Mesodermal cell (in vitro differentiated cells): ENCODE data around the gene CXXC5.
A peak's percentile ranks its signal among the peaks of the same experiment; 100 is the strongest.

Experiments used
- H3K27ac ChIP-seq: 2 replicates; pipeline ENCODE4 v1.7.0; 2013; ENCODE audit warnings: mild to moderate bottlenecking, low read depth, low read length, moderate library complexity; ENCODE audit not compliant: severe bottlenecking
- H3K36me3 ChIP-seq: 2 replicates; pipeline ENCODE4 v1.7.1; 2013; ENCODE audit warnings: mild to moderate bottlenecking, low read length, moderate library complexity; ENCODE audit not compliant: control insufficient read depth, insufficient read depth
- H3K4me1 ChIP-seq: one replicate; pipeline ENCODE4 v1.7.1; 2013; ENCODE audit warnings: mild to moderate bottlenecking, low read length; ENCODE audit not compliant: insufficient read depth, control insufficient read depth, poor library complexity, severe bottlenecking
- H3K4me3 ChIP-seq: 2 replicates; pipeline ENCODE4 v1.7.0; 2013; ENCODE audit warnings: low read length, control low read depth, mild to moderate bottlenecking; ENCODE audit not compliant: insufficient read depth, poor library complexity, severe bottlenecking; ENCODE audit errors: extremely low read depth
- H3K9me3 ChIP-seq: 2 replicates; pipeline ENCODE4 v1.7.1; 2013; ENCODE audit warnings: mild to moderate bottlenecking, low read length, moderate library complexity; ENCODE audit not compliant: control insufficient read depth
- WGBS, 2 experiments: methylation state at CpG; one replicate each; pipeline ENCODE4 v1.1.5; 2013; ENCODE audit warnings: missing lambda C conversion rate in 2 of 2; ENCODE audit not compliant: insufficient coverage in 2 of 2; 5-methylcytosine and 5-hydroxymethylcytosine counted together

The CXXC5 gene

GRCh38 chr5:139645430-139645871 is 2.7 kb upstream of the CXXC5 start:
- Histone ChIP-seq H3K27ac (no peak overlapping the region), H3K36me3 (no peaks in the 10 kb centered on the region), H3K4me1 (peaks cover 18% of the 10 kb centered on the region), H3K4me3 (no peak overlapping the region), H3K9me3 (no peaks in the 10 kb centered on the region)
- 97% methylated on average over 3 of the region's 3 CpGs for WGBS, 2 experiments

GRCh38 chr5:139646111-139646510 is 2.0 kb upstream of the CXXC5 start:
- H3K36me3 ChIP-seq, result no peaks in the 10 kb centered on the region
- H3K4me1 ChIP-seq, result peaks cover 18% of the 10 kb centered on the region
- H3K27ac ChIP-seq, result no peak overlapping the region
- no peak overlapping the region for H3K4me3 ChIP-seq
- WGBS, 2 experiments, result 83 to 94% methylated on average over 1 to 2 of the region's 3 CpGs
- H3K9me3 ChIP-seq, result no peaks in the 10 kb centered on the region

- WGBS, 2 experiments, result 3 to 4% methylated on average over 19 to 25 of the region's 25 CpGs
- Histone ChIP-seq H3K27ac (peak overlapping the region; percentile 36), H3K9me3 (no peaks in the 10 kb centered on the region)
Observed at GRCh38 chr5:139646912-139647505, 1.1 kb upstream of the CXXC5 start.

GRCh38 chr5:139647506-139648204 is 494 bp upstream of the CXXC5 start:
- Histone ChIP-seq H3K36me3 (no peaks in the 10 kb centered on the region), H3K9me3 (no peaks in the 10 kb centered on the region), H3K4me3 (peak overlapping the region; percentile 98), H3K4me1 (peaks cover 32% of the 10 kb centered on the region), H3K27ac (peak overlapping the region; percentile 36)
- WGBS, 2 experiments, result 4% methylated on average over 18 to 22 of the region's 46 CpGs

More at GRCh38 chr5:139646912-139647505, 1.1 kb upstream of the CXXC5 start:
- Histone ChIP-seq H3K4me1 (peaks cover 26% of the 10 kb centered on the region), H3K36me3 (no peaks in the 10 kb centered on the region), H3K4me3 (peak overlapping the region; percentile 98)

- Histone ChIP-seq H3K4me3 (peak overlapping the region; percentile 98), H3K27ac (peak overlapping the region; percentile 67), H3K36me3 (peaks cover 6% of the 10 kb centered on the region), H3K4me1 (peaks cover 40% of the 10 kb centered on the region), H3K9me3 (no peaks in the 10 kb centered on the region)
- WGBS, 2 experiments, result 1% methylated on average over 37 to 41 of the region's 77 CpGs
Observed at GRCh38 chr5:139649082-139649991, 1.2 kb downstream of the CXXC5 start.

- H3K4me3 ChIP-seq, result peak overlapping the region; percentile 98
- peak overlapping the region; percentile 67 for H3K27ac ChIP-seq
- H3K9me3 ChIP-seq, result no peaks in the 10 kb centered on the region
- WGBS, 2 experiments, result 0% methylated on average over 15 to 24 of the region's 48 CpGs
- H3K4me1 ChIP-seq, result peaks cover 48% of the 10 kb centered on the region
- peaks cover 6% of the 10 kb centered on the region for H3K36me3 ChIP-seq
Observed at GRCh38 chr5:139650031-139650688, 2.0 kb downstream of the CXXC5 start.

- H3K9me3 ChIP-seq, result no peaks in the 10 kb centered on the region
- peak overlapping the region; percentile 67 for H3K27ac ChIP-seq
- H3K36me3 ChIP-seq, result peaks cover 6% of the 10 kb centered on the region
- WGBS, 2 experiments, result 2 to 5% methylated on average over 4 to 7 of the region's 13 CpGs
- peak overlapping the region; percentile 98 for H3K4me3 ChIP-seq
- peaks cover 53% of the 10 kb centered on the region for H3K4me1 ChIP-seq
Observed at GRCh38 chr5:139650689-139651042, 2.5 kb downstream of the CXXC5 start.

- peaks cover 8% of the 10 kb centered on the region for H3K36me3 ChIP-seq
- H3K4me1 ChIP-seq, result peaks cover 59% of the 10 kb centered on the region
- H3K9me3 ChIP-seq, result no peaks in the 10 kb centered on the region
- 7 to 10% methylated on average over 5 to 9 of the region's 14 CpGs for WGBS, 2 experiments
- peak overlapping the region; percentile 98 for H3K4me3 ChIP-seq
- H3K27ac ChIP-seq, result peak overlapping the region; percentile 87
Observed at GRCh38 chr5:139651043-139651834, 3.1 kb downstream of the CXXC5 start.

GRCh38 chr5:139651853-139652787 is 4.0 kb downstream of the CXXC5 start:
- Histone ChIP-seq H3K36me3 (peaks cover 15% of the 10 kb centered on the region), H3K4me3 (peak overlapping the region; percentile 98), H3K9me3 (no peaks in the 10 kb centered on the region), H3K27ac (peak overlapping the region; percentile 87), H3K4me1 (peaks cover 62% of the 10 kb centered on the region)
- 0 to 14% methylated on average over 3 to 6 of the region's 23 CpGs for WGBS, 2 experiments
